ENCODE measurements around the gene MOGAT3. TPM values are rescaled to one million over a fixed set of nuclear protein-coding genes. Genes with fewer than 3 reads are reported as not detected.

Gene MOGAT3
- total RNA-seq, 1 experiment from 2014 or later: not detected

DNA sequence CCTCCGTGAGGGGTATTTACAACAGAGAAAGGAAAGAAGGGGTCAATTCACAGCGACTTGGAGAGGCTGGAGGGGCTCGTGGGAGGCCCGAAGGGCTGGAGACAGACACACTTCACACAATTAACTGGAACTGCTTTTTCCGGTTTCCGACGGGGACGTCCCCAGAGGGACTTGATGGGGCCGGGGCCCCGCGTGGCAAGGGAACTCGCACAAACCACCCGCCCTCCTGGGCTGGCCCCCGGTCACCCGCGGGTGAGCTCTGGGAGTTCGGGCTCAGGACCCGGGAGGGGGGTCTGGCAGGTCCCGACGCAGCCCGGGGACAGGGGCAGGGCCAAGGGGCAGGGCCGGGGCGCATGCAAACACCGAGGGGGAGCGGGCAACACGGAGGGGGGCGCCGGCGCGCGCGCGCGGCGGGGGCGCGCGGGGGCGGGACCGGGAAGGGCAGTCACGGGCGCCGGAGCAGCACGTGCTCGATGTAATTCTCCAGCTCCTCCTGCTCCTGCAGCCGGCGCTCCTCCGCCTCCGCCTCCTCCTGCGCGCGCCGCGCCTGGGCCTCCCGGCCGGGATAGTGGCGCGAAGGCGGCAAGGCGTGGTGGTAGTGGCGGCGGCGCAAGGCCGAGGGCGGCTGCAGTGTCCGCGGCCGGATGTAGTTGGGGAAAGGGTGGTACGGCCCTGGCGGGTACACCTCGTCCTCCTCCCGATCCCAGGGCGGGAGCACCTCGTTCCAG, 38.1 kb downstream of the MOGAT3 start:
- TSS peak; percentile 75 for BruUV-seq (replicated peaks)
- peak; percentile 52 to 74 for DNase-seq
- H2AFZ ChIP-seq: no peak overlapping the region
- H3K27ac ChIP-seq: peak overlapping the region; percentile 79
- no peak for TF ChIP-seq EZH2 (IDR thresholded peaks at IDR 0.05; ENCODE audit: low read depth)
- TF ChIP-seq, protein P1, sequence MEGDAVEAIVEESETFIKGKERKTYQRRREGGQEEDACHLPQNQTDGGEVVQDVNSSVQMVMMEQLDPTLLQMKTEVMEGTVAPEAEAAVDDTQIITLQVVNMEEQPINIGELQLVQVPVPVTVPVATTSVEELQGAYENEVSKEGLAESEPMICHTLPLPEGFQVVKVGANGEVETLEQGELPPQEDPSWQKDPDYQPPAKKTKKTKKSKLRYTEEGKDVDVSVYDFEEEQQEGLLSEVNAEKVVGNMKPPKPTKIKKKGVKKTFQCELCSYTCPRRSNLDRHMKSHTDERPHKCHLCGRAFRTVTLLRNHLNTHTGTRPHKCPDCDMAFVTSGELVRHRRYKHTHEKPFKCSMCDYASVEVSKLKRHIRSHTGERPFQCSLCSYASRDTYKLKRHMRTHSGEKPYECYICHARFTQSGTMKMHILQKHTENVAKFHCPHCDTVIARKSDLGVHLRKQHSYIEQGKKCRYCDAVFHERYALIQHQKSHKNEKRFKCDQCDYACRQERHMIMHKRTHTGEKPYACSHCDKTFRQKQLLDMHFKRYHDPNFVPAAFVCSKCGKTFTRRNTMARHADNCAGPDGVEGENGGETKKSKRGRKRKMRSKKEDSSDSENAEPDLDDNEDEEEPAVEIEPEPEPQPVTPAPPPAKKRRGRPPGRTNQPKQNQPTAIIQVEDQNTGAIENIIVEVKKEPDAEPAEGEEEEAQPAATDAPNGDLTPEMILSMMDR (conservative IDR thresholded peaks at IDR 0.05): no peak
- H3K4me3 ChIP-seq: peak overlapping the region; percentile 86
- peaks cover 63% of the 10 kb centered on the region for H3K4me1 ChIP-seq (replicated peaks; ENCODE audit: insufficient read depth)
- ChIA-PET POLR2A (ENCODE audit: unreplicated experiment) (interaction anchor here (0.7 kb wide), 2 partner anchors 20 to 63 kb away, joined by 3 read pairs; no protein-coding TSS in a partner anchor), CTCF (interaction anchor here (0.6 to 0.9 kb wide), 3 partner anchors 19 to 76 kb away, joined by 3 to 7 read pairs (median 5); no protein-coding TSS in a partner anchor)
- H3K4me2 ChIP-seq: peak overlapping the region; percentile 87
- peaks cover 9% of the 10 kb centered on the region for H3K27me3 ChIP-seq (ENCODE audit: insufficient read depth, low read depth)
- no peaks in the 10 kb centered on the region for H3K9me3 ChIP-seq (ENCODE audit: insufficient read depth, low read depth)
- no peaks in the 10 kb centered on the region for H3K9me2 ChIP-seq (ENCODE audit: insufficient read depth)
- H4K20me1 ChIP-seq (ENCODE audit: insufficient read depth): peaks cover 7% of the 10 kb centered on the region; the same call in 1 of the 2 replicates
- intact Hi-C loops (cut with micrococcal nuclease; ENCODE audit: unreplicated experiment): no loop called here
- H3K36me3 ChIP-seq (ENCODE audit: low read depth): peaks cover 4% of the 10 kb centered on the region; the same call in 1 of the 2 replicates
- peaks cover 45% of the 10 kb centered on the region for H3F3A ChIP-seq (ENCODE audit: insufficient read depth, low read depth)
- H3K79me2 ChIP-seq (ENCODE audit: low read depth): peaks cover 18% of the 10 kb centered on the region

GRCh38 chr7:101161692-101162471, 39.0 kb downstream of the MOGAT3 start:
- Histone ChIP-seq H4K20me1 (ENCODE audit: insufficient read depth) (peaks cover 7% of the 10 kb centered on the region; the same call in 1 of the 2 replicates), H3K4me2 (peak overlapping the region; percentile 87), H3K9me3 (ENCODE audit: insufficient read depth, low read depth) (no peaks in the 10 kb centered on the region), H3K4me3 (peak overlapping the region; percentile 86), H3F3A (ENCODE audit: insufficient read depth, low read depth) (peaks cover 53% of the 10 kb centered on the region), H3K79me2 (ENCODE audit: low read depth) (peaks cover 22% of the 10 kb centered on the region), H3K4me1 (replicated peaks; ENCODE audit: insufficient read depth) (peaks cover 71% of the 10 kb centered on the region), H3K27me3 (ENCODE audit: insufficient read depth, low read depth) (peaks cover 1% of the 10 kb centered on the region), H3K9me2 (ENCODE audit: insufficient read depth) (no peaks in the 10 kb centered on the region), H3K27ac (peak overlapping the region; percentile 79), H2AFZ (no peak overlapping the region), H3K36me3 (ENCODE audit: low read depth) (peaks cover 5% of the 10 kb centered on the region)
- ChIA-PET POLR2A (ENCODE audit: unreplicated experiment) (no interaction called here), CTCF (interaction anchor here (0.7 kb wide), 1 partner anchor 83 kb away, joined by 12 read pairs; no protein-coding TSS in a partner anchor)
- peak in 1 of 2 experiments; percentile 76 for DNase-seq
- BruUV-seq (replicated peaks): no TSS peak
- no peak for TF ChIP-seq EZH2 (IDR thresholded peaks at IDR 0.05; ENCODE audit: low read depth)
- TF ChIP-seq, protein P1 (conservative IDR thresholded peaks at IDR 0.05): no peak
- intact Hi-C loops (cut with micrococcal nuclease; ENCODE audit: unreplicated experiment): no loop called here

DNA sequence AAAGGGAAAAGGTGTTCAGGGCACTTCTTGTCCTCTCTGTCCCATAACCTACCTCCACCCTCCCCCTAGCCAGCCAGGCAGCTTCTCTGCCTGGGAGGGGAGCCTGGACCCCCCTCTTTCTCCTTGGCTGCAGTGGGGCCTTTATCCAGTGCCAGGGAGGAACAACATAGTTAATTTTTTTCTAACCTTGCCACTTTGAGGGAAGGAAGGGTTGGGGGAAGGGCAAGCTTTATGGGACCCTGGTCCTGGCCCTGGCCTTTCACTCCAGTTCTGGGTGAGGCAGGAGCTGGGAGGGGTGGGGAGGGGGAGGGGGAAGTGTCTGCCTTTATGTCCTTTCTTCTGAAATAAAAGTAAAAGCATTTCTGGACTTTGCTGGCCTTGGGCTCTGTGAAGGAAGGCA, 39.9 kb downstream of the MOGAT3 start:
- BruUV-seq (replicated peaks): no TSS peak
- H3K4me2 ChIP-seq: peak overlapping the region; percentile 87; the same call in 1 of the 2 replicates
- no peaks in the 10 kb centered on the region for H3K9me2 ChIP-seq (ENCODE audit: insufficient read depth)
- no peak for TF ChIP-seq EZH2 (IDR thresholded peaks at IDR 0.05; ENCODE audit: low read depth)
- TF ChIP-seq, protein P1 (conservative IDR thresholded peaks at IDR 0.05): no peak
- no peaks in the 10 kb centered on the region for H3K9me3 ChIP-seq (ENCODE audit: insufficient read depth, low read depth)
- ChIA-PET POLR2A (ENCODE audit: unreplicated experiment) (no interaction called here), CTCF (no interaction called here)
- H3K4me3 ChIP-seq: no peak overlapping the region
- intact Hi-C loops (cut with micrococcal nuclease; ENCODE audit: unreplicated experiment): no loop called here
- 0 out of 2 replicates have a peak overlapping the region, but pooled peaks have one; percentile 11 for H3K27ac ChIP-seq
- peaks cover 30% of the 10 kb centered on the region for H3K79me2 ChIP-seq (ENCODE audit: low read depth)
- H2AFZ ChIP-seq: no peak overlapping the region
- H3F3A ChIP-seq (ENCODE audit: insufficient read depth, low read depth): peaks cover 62% of the 10 kb centered on the region
- H4K20me1 ChIP-seq (ENCODE audit: insufficient read depth): peaks cover 7% of the 10 kb centered on the region; the same call in 1 of the 2 replicates
- H3K27me3 ChIP-seq (ENCODE audit: insufficient read depth, low read depth): no peaks in the 10 kb centered on the region
- peaks cover 79% of the 10 kb centered on the region for H3K4me1 ChIP-seq (replicated peaks; ENCODE audit: insufficient read depth)
- no peak for DNase-seq
- H3K36me3 ChIP-seq (ENCODE audit: low read depth): peaks cover 13% of the 10 kb centered on the region
